ENCODE results near the gene CTDNEP1.

The CTDNEP1 gene

GRCh38 chr17:7251661-7252175 is at the start of gene CTDNEP1:
TSS of gene CTDNEP1 (minus strand) at chr17:7251734. CDS start at chr17:7251296, 438 bp downstream.
- DNase-seq: peak; percentile 98

- peak; percentile 85 for DNase-seq
Observed at GRCh38 chr17:7296189-7296861, 44.8 kb upstream of the CTDNEP1 start.

GRCh38 chr17:7295230-7296180 is 44.0 kb upstream of the CTDNEP1 start:
- DNase-seq: no peak

GRCh38 chr17:7294614-7295153 is 43.1 kb upstream of the CTDNEP1 start, which contains the start of gene YBX2:
TSS of gene YBX2 (minus strand) at chr17:7294639. CDS start at chr17:7294500, 139 bp downstream.
- DNase-seq: peak; percentile 64

GRCh38 chr17:7293816-7294613 is 42.5 kb upstream of the CTDNEP1 start:
- no peak for DNase-seq

GRCh38 chr17:7293159-7293558 is 41.6 kb upstream of the CTDNEP1 start:
- no peak for DNase-seq

GRCh38 chr17:7292729-7293128 is 41.2 kb upstream of the CTDNEP1 start:
- DNase-seq: no peak

- DNase-seq: no peak
Observed at GRCh38 chr17:7292194-7292593, 40.7 kb upstream of the CTDNEP1 start.

- no peak for DNase-seq
Observed at GRCh38 chr17:7290685-7291084, 39.2 kb upstream of the CTDNEP1 start.

- no peak for DNase-seq
Observed at GRCh38 chr17:7290166-7290565, 38.6 kb upstream of the CTDNEP1 start.

GRCh38 chr17:7289256-7290032 is 37.9 kb upstream of the CTDNEP1 start:
- DNase-seq: no peak

GRCh38 chr17:7285679-7286078 is 34.1 kb upstream of the CTDNEP1 start:
- no peak for DNase-seq

- no peak for DNase-seq
Observed at GRCh38 chr17:7284911-7285310, 33.4 kb upstream of the CTDNEP1 start.

- DNase-seq: no peak
Observed at GRCh38 chr17:7283471-7284216, 32.1 kb upstream of the CTDNEP1 start.

- no peak for DNase-seq
Observed at GRCh38 chr17:7282752-7283321, 31.3 kb upstream of the CTDNEP1 start.

- DNase-seq: no peak
Observed at GRCh38 chr17:7281953-7282751, 30.6 kb upstream of the CTDNEP1 start.

- peak; percentile 79 for DNase-seq
Observed at GRCh38 chr17:7281074-7281952, 29.8 kb upstream of the CTDNEP1 start, which contains the start of gene SLC2A4. TSS of gene SLC2A4 (plus strand) at chr17:7281718. CDS start at chr17:7281935, 217 bp downstream.

GRCh38 chr17:7280519-7281073 is 29.1 kb upstream of the CTDNEP1 start:
- peak; percentile 76 for DNase-seq
